RKO (cell line): ENCODE measurements around the gene ASTN1.

Source experiments
- DNase-seq: peaks from one replicate; pipeline ENCODE4 v3.0.0-alpha.2; 2016; ENCODE audit warnings: low spot score

Gene ASTN1

GRCh38 chr1:177043597-177043996, 120.9 kb downstream of the ASTN1 start:
- no peak for DNase-seq

DNA sequence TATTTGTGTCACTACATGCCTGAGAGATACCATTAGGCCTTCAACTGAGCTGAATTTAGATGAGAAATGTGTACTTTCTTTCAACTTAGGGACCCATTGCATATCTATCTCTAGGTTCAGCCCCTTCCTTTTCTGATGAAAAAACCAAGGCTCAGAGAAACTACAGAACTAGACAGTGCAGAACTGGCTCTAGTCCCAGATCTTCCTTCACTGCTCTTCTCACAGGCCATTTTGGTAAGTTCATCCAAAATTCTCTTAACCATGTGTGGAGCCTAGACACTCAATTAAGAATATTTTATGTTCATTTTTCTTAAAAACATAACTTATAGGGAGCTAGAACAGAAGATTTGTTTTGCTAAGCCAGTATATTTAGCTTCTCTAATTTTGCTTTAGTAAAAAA, 128.9 kb downstream of the ASTN1 start:
- no peak for DNase-seq

DNA sequence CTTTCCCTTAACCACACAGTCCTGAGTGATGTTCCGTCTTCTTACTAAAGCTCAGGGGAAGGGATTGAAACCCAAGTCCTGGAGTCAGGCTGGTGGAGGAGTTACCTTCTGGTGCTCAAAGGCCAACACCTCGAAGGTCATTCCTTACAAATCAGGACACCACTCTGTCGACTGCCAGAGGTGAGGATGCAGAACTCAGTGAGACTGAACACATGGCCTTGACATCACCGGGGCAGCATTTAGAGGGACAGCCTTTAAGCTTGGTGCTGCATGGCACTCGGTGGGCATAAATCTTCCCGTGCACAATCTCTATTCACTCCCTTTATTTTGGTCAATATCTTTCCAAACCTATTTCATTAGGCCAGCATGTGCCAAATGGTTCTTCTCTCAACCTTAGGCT, 130.9 kb downstream of the ASTN1 start:
- DNase-seq, result no peak

- DNase-seq, result no peak
Measured at GRCh38 chr1:177032434-177032833, 132.1 kb downstream of the ASTN1 start.

GRCh38 chr1:177024623-177025022, 139.9 kb downstream of the ASTN1 start:
- no peak for DNase-seq

- no peak for DNase-seq
Measured at GRCh38 chr1:177023726-177024125, 140.8 kb downstream of the ASTN1 start.

GRCh38 chr1:177023249-177023648, 141.3 kb downstream of the ASTN1 start:
- no peak for DNase-seq

DNA sequence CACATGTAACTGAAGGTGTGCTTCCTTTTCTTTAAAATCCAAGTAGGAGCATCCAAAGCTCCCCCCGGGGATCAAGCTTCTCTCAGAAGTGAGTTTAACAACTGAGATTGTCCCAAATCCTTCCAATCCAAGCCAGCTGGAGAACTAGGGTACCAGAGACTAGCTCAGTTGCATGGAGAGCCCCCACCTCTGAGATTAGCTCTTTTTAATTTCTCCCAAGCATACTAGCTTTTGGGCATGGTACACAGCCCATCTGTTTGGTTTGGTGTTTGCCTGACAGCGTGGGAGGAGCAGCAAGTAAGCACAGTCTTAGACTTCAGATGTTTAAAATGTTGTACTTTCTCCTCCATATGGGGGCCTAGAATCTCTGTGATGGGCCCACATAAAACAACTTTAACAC, 142.8 kb downstream of the ASTN1 start:
- no peak for DNase-seq

DNA sequence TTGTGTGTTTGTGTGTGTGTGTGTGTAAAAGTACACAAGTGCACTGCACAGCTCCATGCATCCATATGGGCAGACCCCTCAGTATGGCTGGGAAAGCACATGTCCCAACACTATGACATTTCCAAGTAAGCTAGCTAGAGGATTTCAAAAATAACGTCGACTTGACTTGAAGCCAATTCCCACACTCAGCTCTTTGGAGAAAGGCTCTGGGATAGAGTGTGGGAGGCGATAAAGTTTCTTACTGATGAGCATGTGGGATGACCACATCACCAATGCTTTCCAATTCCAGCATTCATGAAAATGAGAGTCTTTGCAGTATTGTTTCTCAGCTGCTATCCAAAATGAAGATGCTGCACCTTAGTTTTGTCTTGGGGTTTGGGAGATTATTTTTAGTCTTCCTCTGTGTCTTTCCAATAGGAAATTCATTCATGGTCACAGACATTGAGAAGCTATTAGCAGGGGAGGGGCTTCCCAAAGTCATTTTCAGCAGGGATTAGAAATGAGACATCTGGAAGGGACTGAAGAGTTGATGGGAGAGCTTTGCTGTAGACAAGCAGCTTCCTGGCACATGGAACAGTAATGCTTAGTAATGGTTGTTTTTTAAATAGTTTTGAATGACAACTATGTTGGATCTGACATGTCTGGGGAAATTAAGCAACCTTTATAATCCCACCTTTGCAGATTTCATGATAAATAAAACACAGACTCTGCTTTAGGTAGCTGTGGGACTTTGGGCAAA, 143.5 kb downstream of the ASTN1 start:
- DNase-seq, result no peak

- DNase-seq, result no peak
Measured at GRCh38 chr1:177017287-177017852, 147.1 kb downstream of the ASTN1 start.

GRCh38 chr1:177014325-177014724, 150.2 kb downstream of the ASTN1 start:
- no peak for DNase-seq

DNA sequence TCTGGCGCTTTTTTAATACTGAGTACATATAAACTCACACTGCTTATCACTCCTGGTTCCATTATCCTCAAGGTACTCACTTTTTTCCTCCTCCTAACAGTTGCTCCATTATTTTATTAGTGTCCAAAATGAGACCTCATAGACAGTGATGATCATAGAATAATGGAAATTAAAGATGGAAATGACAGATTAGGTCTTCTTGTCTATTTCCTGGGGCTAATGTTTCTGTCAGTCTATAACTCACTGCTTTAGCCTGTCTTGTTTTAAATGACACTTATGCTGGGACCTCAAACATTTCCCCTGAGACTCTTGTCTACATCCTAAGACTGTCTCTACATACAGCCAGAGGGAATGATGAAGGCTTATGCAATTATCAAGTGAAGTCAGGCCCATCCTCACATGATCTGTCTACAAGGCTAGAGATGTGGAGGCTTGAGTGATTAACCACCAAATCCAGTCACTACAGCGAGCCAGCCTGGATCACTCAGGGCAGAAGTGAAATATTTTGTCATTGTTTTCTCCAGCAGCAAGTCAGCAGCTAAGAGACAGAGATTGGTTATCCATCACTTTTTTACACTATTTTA, 152.1 kb downstream of the ASTN1 start:
- DNase-seq, result no peak

GRCh38 chr1:177011508-177011907, 153.0 kb downstream of the ASTN1 start:
- DNase-seq, result no peak

GRCh38 chr1:177010211-177010825, 154.2 kb downstream of the ASTN1 start:
- DNase-seq, result no peak

- no peak for DNase-seq
Measured at GRCh38 chr1:177008653-177009052, 155.9 kb downstream of the ASTN1 start.

GRCh38 chr1:177007437-177008161, 156.9 kb downstream of the ASTN1 start:
- DNase-seq, result no peak

GRCh38 chr1:177002891-177003290, 161.6 kb downstream of the ASTN1 start:
- DNase-seq, result no peak

GRCh38 chr1:177001556-177001955, 163.0 kb downstream of the ASTN1 start:
- DNase-seq, result no peak

DNA sequence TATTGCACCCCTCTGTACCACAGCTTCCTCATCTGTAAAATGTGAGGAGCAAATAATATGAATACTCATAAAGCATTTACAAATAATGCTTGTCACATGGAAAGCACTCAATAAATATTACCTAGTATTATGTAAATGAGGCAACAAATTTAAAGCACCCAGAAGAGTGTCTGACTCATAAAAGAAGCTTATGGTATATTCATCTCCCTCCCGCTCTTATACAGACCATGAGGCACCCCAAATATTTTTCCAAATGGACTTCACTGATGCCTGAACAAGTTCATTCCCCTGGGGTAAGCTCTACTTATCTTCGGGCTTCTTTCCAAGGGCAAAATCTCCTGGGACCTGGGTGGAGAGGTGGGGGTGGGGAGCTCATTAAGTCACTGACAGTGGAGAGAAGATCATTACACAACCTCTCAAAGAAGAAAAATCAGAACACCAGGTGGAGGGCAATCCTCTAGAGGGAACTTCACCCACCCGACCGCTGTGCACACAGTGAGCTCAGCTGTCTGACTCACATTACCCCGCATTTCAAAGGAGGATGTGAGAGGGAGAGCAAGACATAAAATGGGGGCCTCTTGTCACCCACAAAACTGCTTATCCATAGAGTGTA, 166.2 kb downstream of the ASTN1 start:
- no peak for DNase-seq

DNA sequence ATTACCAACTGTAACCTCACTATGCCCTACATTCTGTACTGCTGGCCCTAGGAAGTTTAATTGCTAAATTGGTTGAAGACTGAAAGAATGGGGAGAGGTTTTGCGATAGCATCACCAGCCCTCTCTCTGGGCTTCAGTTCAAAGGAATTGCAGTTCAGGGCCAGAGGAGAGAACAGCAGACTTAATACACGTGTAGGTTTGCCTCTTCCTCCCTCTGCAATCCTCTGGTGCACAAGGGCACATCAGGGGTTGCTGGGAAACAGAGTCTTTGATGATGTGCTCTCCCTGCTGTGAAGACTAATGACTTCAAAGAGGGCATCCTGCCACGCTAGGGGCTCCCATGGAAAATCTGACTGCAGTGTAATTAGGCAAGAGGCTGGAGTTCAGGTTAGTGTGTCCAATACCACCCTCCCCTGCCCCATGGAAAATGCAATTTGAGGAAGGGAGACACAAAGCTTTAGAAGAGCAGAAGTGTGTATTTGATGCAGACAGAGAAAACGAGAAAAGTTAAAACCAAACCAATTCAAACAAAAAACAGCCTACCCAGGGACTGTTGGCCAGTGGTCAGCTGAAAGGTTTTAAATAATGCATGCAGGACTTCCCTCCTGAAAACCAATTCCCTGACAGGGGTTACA, 167.9 kb downstream of the ASTN1 start:
- no peak for DNase-seq

DNA sequence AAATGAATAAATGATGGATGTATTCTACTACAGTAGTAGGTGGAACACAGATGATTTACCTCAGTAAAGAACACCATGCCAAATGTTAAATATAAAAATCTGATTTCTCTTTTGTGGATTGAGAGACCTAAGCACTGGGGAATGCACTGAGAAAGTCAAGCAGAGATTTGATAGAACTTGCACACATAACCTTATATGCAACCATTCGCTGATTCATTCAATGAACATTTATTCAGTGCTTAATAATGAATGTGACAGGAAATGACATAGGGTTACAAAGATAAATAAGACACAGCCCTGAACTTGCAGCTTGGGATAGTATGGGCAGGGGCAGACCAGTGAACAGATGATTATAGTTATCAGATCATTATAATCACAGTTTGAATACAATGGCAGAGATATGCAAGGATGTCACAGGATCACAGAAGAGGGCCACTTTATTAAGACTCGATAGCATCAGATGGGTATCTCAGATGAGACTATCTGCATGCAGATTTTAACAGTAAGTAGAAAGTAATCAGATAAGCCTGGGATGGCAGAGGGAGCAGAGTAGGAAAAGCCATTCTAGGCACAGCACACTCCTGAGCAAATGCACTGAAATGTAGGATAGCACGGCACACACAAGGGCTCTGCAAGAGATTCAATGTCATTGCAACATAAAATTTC, 169.4 kb downstream of the ASTN1 start:
- no peak for DNase-seq
